GM23338 (cell line): ENCODE data around the gene PALMD. TPM values are rescaled to one million over a fixed set of nuclear protein-coding genes. Genes with fewer than 3 reads are reported as not detected.

Source experiments
- ATAC-seq: fragments of 200-7000 bp; cut with Tn5 transposase; 3 replicates; pipeline ENCODE4 v1.9.1; 2020
- DNase-seq: peaks from one replicate; pipeline ENCODE4 v3.0.0-alpha.2; 2015; ENCODE audit warnings: low spot score
- H2AFZ ChIP-seq: fragments of 200-600 bp; sonication (generic); 2 replicates; pipeline ENCODE4 v1.8.0; 2016; ENCODE audit warnings: antibody characterized with exemption, mild to moderate bottlenecking, moderate library complexity
- H3F3A ChIP-seq: fragments of 200-600 bp; sonication (generic); replicated peaks from 2 replicates; pipeline ENCODE4 v1.8.0; 2017; ENCODE audit warnings: antibody characterized with exemption, mixed run types, low read depth
- H3K27ac ChIP-seq: fragments of 200-600 bp; sonication (generic); 2 replicates; pipeline ENCODE4 v1.6.1; 2016; ENCODE audit warnings: low read depth
- H3K27me3 ChIP-seq: fragments of 200-600 bp; sonication (generic); 2 replicates; pipeline ENCODE4 v1.8.0; 2016; ENCODE audit warnings: mild to moderate bottlenecking, mixed run types, moderate library complexity; ENCODE audit not compliant: insufficient read depth
- H3K36me3 ChIP-seq: fragments of 200-600 bp; sonication (generic); 2 replicates; pipeline ENCODE4 v1.8.0; 2016; ENCODE audit warnings: mild to moderate bottlenecking; ENCODE audit not compliant: insufficient read depth
- H3K4me1 ChIP-seq: fragments of 200-600 bp; sonication (generic); 2 replicates; pipeline ENCODE4 v1.8.0; 2016; ENCODE audit warnings: mild to moderate bottlenecking, moderate library complexity; ENCODE audit not compliant: insufficient read depth
- H3K4me2 ChIP-seq: fragments of 200-600 bp; sonication (generic); 2 replicates; pipeline ENCODE4 v1.7.1; 2017; ENCODE audit warnings: mixed run types
- H3K4me3 ChIP-seq: fragments of 200-600 bp; sonication (generic); 2 replicates; pipeline ENCODE4 v1.6.1; 2016; ENCODE audit warnings: mixed run types
- H3K79me2 ChIP-seq: fragments of 200-600 bp; sonication (generic); replicated peaks from 2 replicates; pipeline ENCODE4 v1.8.0; 2017; ENCODE audit warnings: mild to moderate bottlenecking; ENCODE audit not compliant: insufficient read depth
- H3K9me2 ChIP-seq: fragments of 200-600 bp; sonication (generic); 2 replicates; pipeline ENCODE4 v1.8.0; 2017; ENCODE audit not compliant: insufficient read depth
- H4K20me1 ChIP-seq: fragments of 200-600 bp; sonication (generic); replicated peaks from 2 replicates; pipeline ENCODE4 v1.8.0; 2017; ENCODE audit warnings: mild to moderate bottlenecking; ENCODE audit not compliant: insufficient read depth
- H3K27ac Mint-ChIP-seq: 2 replicates; pipeline ENCODE4 v1.8.0; 2020; ENCODE audit warnings: inconsistent platforms, mild to moderate bottlenecking, moderate library complexity, mixed read lengths
- H3K27me3 Mint-ChIP-seq: 3 replicates; pipeline ENCODE4 v1.8.0; 2022; ENCODE audit warnings: low read depth, mild to moderate bottlenecking, moderate library complexity, mixed read lengths, inconsistent platforms; ENCODE audit not compliant: insufficient read depth, poor library complexity
- H3K36me3 Mint-ChIP-seq: 3 replicates; pipeline ENCODE4 v1.8.0; 2021; ENCODE audit warnings: low read depth, mild to moderate bottlenecking, inconsistent platforms, moderate library complexity, mixed read lengths
- H3K4me1 Mint-ChIP-seq: 3 replicates; pipeline ENCODE4 v1.8.0; 2020; ENCODE audit warnings: mild to moderate bottlenecking, inconsistent platforms, mixed read lengths
- H3K4me3 Mint-ChIP-seq: 3 replicates; pipeline ENCODE4 v1.8.0; 2021; ENCODE audit warnings: moderate library complexity, mild to moderate bottlenecking, inconsistent platforms, mixed read lengths
- H3K9me3 Mint-ChIP-seq: 3 replicates; pipeline ENCODE4 v1.8.0; 2020; ENCODE audit warnings: moderate library complexity, mild to moderate bottlenecking, inconsistent platforms, mixed read lengths
- CREB1 ChIP-seq: fragments of 250-450 bp; sonication (Bioruptor Pico); IDR thresholded peaks from 2 replicates; pipeline ENCODE4 v1.5.0; 2020; ENCODE audit warnings: low read depth, mild to moderate bottlenecking, moderate library complexity
- EZH2 ChIP-seq: fragments of 200-600 bp; sonication (generic); IDR thresholded peaks from one replicate; pipeline ENCODE4 v1.8.0; 2017; ENCODE audit warnings: antibody characterized with exemption, mild to moderate bottlenecking, low read depth; ENCODE audit not compliant: unreplicated experiment
- JUNB ChIP-seq: IDR thresholded peaks from one replicate; pipeline ENCODE4 v1.6.1; 2016; ENCODE audit warnings: antibody characterized with exemption; ENCODE audit not compliant: unreplicated experiment
- ZNF114 ChIP-seq: fragments of 250-450 bp; sonication (Bioruptor Pico); IDR thresholded peaks from 2 replicates; pipeline ENCODE4 v1.5.0; 2020; ENCODE audit warnings: mild to moderate bottlenecking, moderate library complexity
- ZNF331 ChIP-seq: fragments of 250-450 bp; sonication (Bioruptor Pico); IDR thresholded peaks from 2 replicates; pipeline ENCODE4 v1.5.0; 2020; ENCODE audit warnings: low read depth, mild to moderate bottlenecking, moderate library complexity
- polyA plus RNA-seq: library from polyadenylated mRNA; unstranded; fragments of >200 nt; fragmentation: Nextera tagmentation; extraction: Ambion mirVana; gene quantifications from 2 replicates; pipeline ENCODE4 v1.2.1, GENCODE V29; 2016
- total RNA-seq: library from RNA; depleted of rRNA; stranded (reverse); fragments of >200 nt; shearing (Covaris generic); gene quantifications from 2 replicates; pipeline ENCODE4 v1.2.3, GENCODE V29; 2014
- TF ChIP-seq, protein P1 (sequence below): IDR thresholded peaks from 2 replicates; pipeline ENCODE4 v1.6.1; 2016; ENCODE audit warnings: antibody characterized with exemption
- TF ChIP-seq, protein P2 (sequence below), 2 experiments: fragments of 200-600 bp in 1 of 2; sonication (generic) in 1 of 2; conservative IDR thresholded peaks; 2 replicates each; pipeline versions ENCODE4 v1.5.1 to v1.6.1; 2016 to 2017; ENCODE audit warnings: antibody characterized with exemption in 2 of 2, low read depth in 2 of 2, mild to moderate bottlenecking in 2 of 2, moderate library complexity in 1 of 2
- TF ChIP-seq, protein P3 (sequence below): fragments of 250-450 bp; sonication (Bioruptor Pico); IDR thresholded peaks from 2 replicates; pipeline ENCODE4 v1.5.0; 2020; ENCODE audit warnings: mild to moderate bottlenecking, moderate library complexity

PALMD gene
- total and polyA plus RNA-seq, 2 experiments from 2014 or later: not detected

DNA sequence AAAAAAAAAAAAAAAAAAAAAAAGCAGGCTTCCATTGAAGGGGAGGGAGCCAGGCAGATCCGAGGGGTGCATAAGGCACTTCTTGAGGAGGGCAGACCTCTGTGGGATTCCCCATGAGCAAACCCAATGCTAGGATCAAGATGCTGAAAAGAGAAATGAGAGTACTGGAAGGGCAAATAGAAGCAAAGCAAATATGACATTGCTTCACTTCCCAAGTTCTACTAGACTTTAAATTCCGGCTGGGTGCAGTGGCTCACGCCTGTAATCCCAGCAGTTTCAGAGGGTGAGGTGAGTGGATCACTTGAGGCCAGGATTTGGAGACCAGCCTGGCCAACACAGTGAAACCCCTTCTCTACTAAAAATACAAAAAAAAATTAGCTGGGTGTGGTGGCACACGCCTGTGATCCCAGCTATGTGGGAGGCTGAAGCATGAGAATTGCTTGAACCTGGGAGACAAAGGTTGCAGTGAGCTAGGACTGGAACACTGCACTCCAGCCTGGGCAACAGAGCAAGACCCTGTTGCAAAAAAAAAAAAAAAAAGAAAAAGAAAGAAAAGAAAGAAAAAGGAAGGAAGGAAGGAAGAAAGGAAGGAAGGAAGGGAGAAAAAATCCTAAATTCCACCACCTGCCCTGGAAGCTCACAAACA, 23.1 kb upstream of the PALMD start (continued):
- TF ChIP-seq, protein P1, sequence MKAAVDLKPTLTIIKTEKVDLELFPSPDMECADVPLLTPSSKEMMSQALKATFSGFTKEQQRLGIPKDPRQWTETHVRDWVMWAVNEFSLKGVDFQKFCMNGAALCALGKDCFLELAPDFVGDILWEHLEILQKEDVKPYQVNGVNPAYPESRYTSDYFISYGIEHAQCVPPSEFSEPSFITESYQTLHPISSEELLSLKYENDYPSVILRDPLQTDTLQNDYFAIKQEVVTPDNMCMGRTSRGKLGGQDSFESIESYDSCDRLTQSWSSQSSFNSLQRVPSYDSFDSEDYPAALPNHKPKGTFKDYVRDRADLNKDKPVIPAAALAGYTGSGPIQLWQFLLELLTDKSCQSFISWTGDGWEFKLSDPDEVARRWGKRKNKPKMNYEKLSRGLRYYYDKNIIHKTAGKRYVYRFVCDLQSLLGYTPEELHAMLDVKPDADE: no peak
- TF ChIP-seq CREB1 (CRISPR knock-in tag): no peak

GRCh38 chr1:99623554-99623953, 22.4 kb upstream of the PALMD start:
- no peak overlapping the region for H3K27ac ChIP-seq
- peak; percentile 35; the same call in 2 of the 3 replicates for ATAC-seq
- no peaks in the 10 kb centered on the region for H3K79me2 ChIP-seq
- Mint-ChIP-seq H3K36me3 (no peaks in the 10 kb centered on the region), H3K27ac (no peak overlapping the region), H3K4me3 (no peak overlapping the region), H3K4me1 (peaks cover 15% of the 10 kb centered on the region; the same call in 2 of the 3 replicates), H3K9me3 (no peaks in the 10 kb centered on the region), H3K27me3 (no peaks in the 10 kb centered on the region)
- no peak overlapping the region for H3K4me2 ChIP-seq
- H3K9me2 ChIP-seq: peaks cover 8% of the 10 kb centered on the region
- H3F3A ChIP-seq: no peaks in the 10 kb centered on the region
- no peak overlapping the region for H3K4me3 ChIP-seq
- no peaks in the 10 kb centered on the region for H3K36me3 ChIP-seq
- H2AFZ ChIP-seq: no peak overlapping the region
- TF ChIP-seq ZNF114 (CRISPR knock-in tag) (no peak), JUNB (no peak), ZNF331 (no peak)
- H3K4me1 ChIP-seq: peaks cover 8% of the 10 kb centered on the region
- DNase-seq: no peak
- no peaks in the 10 kb centered on the region for H4K20me1 ChIP-seq
- H3K27me3 ChIP-seq: no peaks in the 10 kb centered on the region

DNA sequence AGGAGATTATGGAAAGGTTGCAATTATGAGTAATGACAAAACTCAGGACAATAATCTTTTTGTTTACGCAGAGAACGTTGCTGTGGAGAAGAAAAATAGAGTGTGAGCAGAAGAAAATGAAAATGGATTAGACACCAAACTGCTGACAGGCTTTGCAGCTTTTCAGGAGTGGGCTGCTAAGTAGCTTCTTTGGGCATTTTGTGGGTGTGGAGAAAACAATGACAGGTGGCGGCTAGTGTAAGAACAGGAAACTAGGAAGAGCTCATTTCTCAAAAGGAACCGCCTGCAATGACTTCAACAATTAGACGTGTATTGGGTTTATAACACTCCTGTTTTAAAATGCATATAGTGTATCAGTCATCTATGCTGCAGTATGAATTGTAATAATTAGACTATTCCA, 18.3 kb upstream of the PALMD start:
- Histone ChIP-seq H4K20me1 (no peaks in the 10 kb centered on the region), H3K27me3 (no peaks in the 10 kb centered on the region), H3K9me2 (peaks cover 17% of the 10 kb centered on the region), H3K27ac (no peak overlapping the region), H3K79me2 (no peaks in the 10 kb centered on the region), H3K4me1 (no peaks in the 10 kb centered on the region), H2AFZ (no peak overlapping the region), H3K36me3 (no peaks in the 10 kb centered on the region), H3F3A (no peaks in the 10 kb centered on the region), H3K4me2 (no peak overlapping the region), H3K4me3 (no peak overlapping the region)
- no peaks in the 10 kb centered on the region for H3K36me3 Mint-ChIP-seq
- peaks cover 7% of the 10 kb centered on the region; the same call in 2 of the 3 replicates for H3K4me1 Mint-ChIP-seq
- no peak for DNase-seq
- H3K9me3 Mint-ChIP-seq: no peaks in the 10 kb centered on the region
- no peaks in the 10 kb centered on the region for H3K27me3 Mint-ChIP-seq
- no peak overlapping the region for H3K27ac Mint-ChIP-seq
- no peak for ATAC-seq
- no peak overlapping the region for H3K4me3 Mint-ChIP-seq
- no peak for TF ChIP-seq EZH2
- TF ChIP-seq, protein P2, sequence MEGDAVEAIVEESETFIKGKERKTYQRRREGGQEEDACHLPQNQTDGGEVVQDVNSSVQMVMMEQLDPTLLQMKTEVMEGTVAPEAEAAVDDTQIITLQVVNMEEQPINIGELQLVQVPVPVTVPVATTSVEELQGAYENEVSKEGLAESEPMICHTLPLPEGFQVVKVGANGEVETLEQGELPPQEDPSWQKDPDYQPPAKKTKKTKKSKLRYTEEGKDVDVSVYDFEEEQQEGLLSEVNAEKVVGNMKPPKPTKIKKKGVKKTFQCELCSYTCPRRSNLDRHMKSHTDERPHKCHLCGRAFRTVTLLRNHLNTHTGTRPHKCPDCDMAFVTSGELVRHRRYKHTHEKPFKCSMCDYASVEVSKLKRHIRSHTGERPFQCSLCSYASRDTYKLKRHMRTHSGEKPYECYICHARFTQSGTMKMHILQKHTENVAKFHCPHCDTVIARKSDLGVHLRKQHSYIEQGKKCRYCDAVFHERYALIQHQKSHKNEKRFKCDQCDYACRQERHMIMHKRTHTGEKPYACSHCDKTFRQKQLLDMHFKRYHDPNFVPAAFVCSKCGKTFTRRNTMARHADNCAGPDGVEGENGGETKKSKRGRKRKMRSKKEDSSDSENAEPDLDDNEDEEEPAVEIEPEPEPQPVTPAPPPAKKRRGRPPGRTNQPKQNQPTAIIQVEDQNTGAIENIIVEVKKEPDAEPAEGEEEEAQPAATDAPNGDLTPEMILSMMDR (conservative IDR thresholded peaks at IDR 0.05; ENCODE audit: low read depth in 2 of 2): no peak
- TF ChIP-seq, protein P3, sequence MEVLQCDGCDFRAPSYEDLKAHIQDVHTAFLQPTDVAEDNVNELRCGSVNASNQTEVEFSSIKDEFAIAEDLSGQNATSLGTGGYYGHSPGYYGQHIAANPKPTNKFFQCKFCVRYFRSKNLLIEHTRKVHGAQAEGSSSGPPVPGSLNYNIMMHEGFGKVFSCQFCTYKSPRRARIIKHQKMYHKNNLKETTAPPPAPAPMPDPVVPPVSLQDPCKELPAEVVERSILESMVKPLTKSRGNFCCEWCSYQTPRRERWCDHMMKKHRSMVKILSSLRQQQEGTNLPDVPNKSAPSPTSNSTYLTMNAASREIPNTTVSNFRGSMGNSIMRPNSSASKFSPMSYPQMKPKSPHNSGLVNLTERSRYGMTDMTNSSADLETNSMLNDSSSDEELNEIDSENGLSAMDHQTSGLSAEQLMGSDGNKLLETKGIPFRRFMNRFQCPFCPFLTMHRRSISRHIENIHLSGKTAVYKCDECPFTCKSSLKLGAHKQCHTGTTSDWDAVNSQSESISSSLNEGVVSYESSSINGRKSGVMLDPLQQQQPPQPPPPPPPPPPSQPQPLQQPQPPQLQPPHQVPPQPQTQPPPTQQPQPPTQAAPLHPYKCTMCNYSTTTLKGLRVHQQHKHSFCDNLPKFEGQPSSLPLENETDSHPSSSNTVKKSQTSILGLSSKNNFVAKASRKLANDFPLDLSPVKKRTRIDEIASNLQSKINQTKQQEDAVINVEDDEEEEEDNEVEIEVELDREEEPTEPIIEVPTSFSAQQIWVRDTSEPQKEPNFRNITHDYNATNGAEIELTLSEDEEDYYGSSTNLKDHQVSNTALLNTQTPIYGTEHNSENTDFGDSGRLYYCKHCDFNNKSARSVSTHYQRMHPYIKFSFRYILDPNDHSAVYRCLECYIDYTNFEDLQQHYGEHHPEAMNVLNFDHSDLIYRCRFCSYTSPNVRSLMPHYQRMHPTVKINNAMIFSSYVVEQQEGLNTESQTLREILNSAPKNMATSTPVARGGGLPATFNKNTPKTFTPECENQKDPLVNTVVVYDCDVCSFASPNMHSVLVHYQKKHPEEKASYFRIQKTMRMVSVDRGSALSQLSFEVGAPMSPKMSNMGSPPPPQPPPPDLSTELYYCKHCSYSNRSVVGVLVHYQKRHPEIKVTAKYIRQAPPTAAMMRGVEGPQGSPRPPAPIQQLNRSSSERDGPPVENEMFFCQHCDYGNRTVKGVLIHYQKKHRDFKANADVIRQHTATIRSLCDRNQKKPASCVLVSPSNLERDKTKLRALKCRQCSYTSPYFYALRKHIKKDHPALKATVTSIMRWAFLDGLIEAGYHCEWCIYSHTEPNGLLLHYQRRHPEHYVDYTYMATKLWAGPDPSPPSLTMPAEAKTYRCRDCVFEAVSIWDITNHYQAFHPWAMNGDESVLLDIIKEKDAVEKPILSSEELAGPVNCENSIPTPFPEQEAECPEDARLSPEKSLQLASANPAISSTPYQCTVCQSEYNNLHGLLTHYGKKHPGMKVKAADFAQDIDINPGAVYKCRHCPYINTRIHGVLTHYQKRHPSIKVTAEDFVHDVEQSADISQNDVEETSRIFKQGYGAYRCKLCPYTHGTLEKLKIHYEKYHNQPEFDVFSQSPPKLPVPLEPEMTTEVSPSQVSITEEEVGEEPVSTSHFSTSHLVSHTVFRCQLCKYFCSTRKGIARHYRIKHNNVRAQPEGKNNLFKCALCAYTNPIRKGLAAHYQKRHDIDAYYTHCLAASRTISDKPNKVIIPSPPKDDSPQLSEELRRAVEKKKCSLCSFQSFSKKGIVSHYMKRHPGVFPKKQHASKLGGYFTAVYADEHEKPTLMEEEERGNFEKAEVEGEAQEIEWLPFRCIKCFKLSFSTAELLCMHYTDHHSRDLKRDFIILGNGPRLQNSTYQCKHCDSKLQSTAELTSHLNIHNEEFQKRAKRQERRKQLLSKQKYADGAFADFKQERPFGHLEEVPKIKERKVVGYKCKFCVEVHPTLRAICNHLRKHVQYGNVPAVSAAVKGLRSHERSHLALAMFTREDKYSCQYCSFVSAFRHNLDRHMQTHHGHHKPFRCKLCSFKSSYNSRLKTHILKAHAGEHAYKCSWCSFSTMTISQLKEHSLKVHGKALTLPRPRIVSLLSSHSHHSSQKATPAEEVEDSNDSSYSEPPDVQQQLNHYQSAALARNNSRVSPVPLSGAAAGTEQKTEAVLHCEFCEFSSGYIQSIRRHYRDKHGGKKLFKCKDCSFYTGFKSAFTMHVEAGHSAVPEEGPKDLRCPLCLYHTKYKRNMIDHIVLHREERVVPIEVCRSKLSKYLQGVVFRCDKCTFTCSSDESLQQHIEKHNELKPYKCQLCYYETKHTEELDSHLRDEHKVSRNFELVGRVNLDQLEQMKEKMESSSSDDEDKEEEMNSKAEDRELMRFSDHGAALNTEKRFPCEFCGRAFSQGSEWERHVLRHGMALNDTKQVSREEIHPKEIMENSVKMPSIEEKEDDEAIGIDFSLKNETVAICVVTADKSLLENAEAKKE (CRISPR knock-in tag): no peak
